HT-29 (cell line): ENCODE data around the gene LYZL2. TPM values are rescaled to one million over a fixed set of nuclear protein-coding genes. Genes with fewer than 3 reads are reported as not detected.
"Not testable (repeated sequence)": the region's sequence is repeated elsewhere in the genome, so short reads cannot be mapped to it uniquely, and the experiment has no call there.

Source experiments
- DNase-seq: peaks from one replicate; pipeline ENCODE4 v3.0.0-alpha.2; 2015; ENCODE audit warnings: low spot score
- total RNA-seq: library from RNA; depleted of rRNA; stranded (reverse); fragments of >200 nt; shearing (Covaris generic); gene quantifications from 2 replicates; pipeline ENCODE4 v1.2.3, GENCODE V29; 2014; rRNA removed

LYZL2 gene
- total RNA-seq, 1 experiment from 2014 or later: not detected

DNA sequence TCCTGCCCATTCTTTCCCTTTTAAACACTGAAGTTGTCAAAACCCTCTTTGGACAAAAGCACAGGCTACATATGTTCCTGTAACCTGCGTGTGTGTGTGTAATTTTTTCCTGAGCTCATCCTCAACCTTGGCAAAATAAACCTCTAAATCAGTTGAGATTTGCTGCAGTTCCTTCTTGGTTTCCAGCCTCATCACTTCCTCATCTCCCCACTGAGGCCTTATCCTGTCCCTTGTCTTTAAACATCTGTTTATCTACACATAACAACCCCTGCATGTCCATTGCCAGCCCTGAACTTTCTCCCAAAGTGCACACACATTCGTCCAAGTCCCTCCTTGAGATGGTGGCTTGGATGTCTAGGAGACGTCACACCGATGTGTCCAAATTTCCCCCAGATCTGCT is 35.5 kb downstream of the LYZL2 start:
- no peak for DNase-seq

GRCh38 chr10:30592770-30593169 is 36.8 kb downstream of the LYZL2 start:
- not testable (repeated sequence) for DNase-seq

- DNase-seq: peak; percentile 76
These were observed 38.3 kb downstream of the LYZL2 start for GRCh38 chr10:30591249-30591670.

GRCh38 chr10:30589441-30589840 is 40.1 kb downstream of the LYZL2 start:
- no peak for DNase-seq

DNA sequence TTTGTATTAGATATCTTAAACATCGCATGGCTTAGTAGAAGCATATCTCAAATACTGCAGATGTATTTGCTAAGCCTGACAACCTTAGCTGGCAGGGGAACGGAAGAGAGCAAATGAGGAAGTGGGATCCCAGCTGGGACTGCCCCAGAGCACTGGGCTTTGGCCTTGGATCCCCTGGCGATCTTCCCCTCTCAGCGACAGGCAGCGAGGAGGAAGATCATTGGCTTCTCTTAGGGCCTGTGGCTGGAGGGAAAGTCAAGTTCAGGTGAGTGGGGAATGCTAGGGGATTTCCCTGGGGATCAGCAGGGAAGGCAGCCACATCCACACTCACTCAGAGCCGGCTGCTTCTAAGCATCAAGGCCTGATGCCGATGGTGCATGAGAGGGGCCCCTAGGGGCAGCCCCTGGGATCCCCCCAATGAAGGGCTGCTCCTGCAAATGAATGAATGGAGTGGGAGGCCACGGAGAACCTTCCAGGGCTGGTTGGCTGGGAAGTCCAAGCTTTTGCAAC is 42.0 kb downstream of the LYZL2 start:
- no peak for DNase-seq

- DNase-seq: no peak
These were observed 42.7 kb downstream of the LYZL2 start for GRCh38 chr10:30586828-30587227.

GRCh38 chr10:30583778-30584415 is 45.7 kb downstream of the LYZL2 start:
- peak; percentile 91 for DNase-seq

- DNase-seq: peak; percentile 70
These were observed 47.7 kb downstream of the LYZL2 start for GRCh38 chr10:30581779-30582380.

DNA sequence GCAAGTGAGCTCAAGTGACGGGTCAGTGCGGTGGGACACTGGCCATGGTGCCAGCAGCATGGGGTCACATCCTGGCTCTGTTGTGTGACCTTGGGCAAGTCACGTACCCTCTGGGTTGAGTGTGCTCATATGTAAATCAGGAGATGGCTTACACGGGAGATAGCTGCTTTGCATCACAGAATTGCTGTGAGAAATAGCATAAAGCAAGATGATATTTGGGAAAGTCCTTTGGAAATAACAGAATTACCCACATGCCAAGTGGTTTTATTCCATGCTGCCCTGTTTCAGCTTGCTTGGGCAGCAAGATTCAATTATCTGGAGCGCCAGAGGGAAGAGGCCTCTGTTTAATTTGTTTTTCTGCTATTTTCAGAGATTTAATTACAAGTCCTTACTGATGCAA is 48.9 kb downstream of the LYZL2 start:
- no peak for DNase-seq

- DNase-seq: no peak
These were observed 49.3 kb downstream of the LYZL2 start for GRCh38 chr10:30580241-30580640.

GRCh38 chr10:30579574-30579973 is 50.0 kb downstream of the LYZL2 start:
- DNase-seq: no peak

- no peak for DNase-seq
These were observed 52.5 kb downstream of the LYZL2 start for GRCh38 chr10:30577048-30577447.

DNA sequence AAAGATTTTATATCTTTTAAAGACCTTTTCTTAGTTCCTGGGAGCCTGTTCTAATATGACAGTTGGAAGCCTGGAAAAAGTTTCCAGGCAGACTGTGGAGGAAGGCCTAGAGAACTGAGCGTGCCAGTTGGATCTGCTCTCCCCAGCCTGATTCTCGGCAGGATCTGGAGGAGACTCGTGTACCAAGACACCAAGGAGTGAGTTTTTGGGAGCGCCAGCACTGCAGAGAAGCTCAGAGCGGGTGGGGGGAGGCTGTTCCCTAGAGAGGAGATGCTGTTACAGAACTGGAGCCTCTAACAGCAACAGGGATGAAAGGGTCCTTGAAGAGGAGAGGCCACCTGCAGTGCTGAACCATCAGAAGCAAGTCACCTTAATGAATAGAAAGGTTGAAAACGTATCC is 52.9 kb downstream of the LYZL2 start:
- no peak for DNase-seq

GRCh38 chr10:30574432-30574796 is 55.1 kb downstream of the LYZL2 start:
- DNase-seq: no peak

- no peak for DNase-seq
These were observed 55.7 kb downstream of the LYZL2 start for GRCh38 chr10:30573721-30574431.

DNA sequence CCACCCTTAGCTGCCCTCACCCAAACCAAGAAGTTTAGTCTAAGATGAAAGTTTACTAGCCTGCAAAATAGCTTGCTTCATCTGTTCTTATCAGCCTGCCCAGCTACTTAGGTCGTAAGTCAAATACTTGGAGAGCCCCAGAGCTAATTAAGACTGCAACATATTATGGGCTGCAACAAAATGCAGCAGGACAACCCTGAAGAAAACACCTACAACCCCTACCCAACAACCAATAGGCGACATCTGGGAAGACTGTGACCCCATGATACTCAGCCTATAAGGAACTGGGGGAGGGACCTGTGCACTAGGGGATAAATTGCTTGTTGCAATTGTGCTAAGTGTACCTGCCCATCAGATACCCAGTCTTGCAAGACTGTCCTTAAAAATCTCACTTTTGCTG is 64.1 kb downstream of the LYZL2 start:
- no peak for DNase-seq

- DNase-seq: no peak
These were observed 66.8 kb downstream of the LYZL2 start for GRCh38 chr10:30562787-30563186.

Other genes with a start within 250 kb of the LYZL2 start
- gene MAP3K8, start 195.6 kb downstream of the LYZL2 start, total RNA-seq: 43.8 and 48.2 TPM in 2 replicates